WTC11 (cell line): Measurements from ENCODE around the gene SDC4. TPM values are rescaled to one million over a fixed set of nuclear protein-coding genes. Genes with fewer than 3 reads are reported as not detected.

Experiments used
- ATAC-seq: fragments of 200-7000 bp; cut with Tn5 transposase; 2 replicates; pipeline ENCODE4 v1.10.0; 2021; ENCODE audit warnings: mild to moderate bottlenecking, moderate library complexity
- CTCF ChIA-PET: fragments of 300-600 bp; sonication (Branson Sonifier 250); formaldehyde crosslinking; loops from one replicate; lab custom pipeline; 2021; ENCODE audit warnings: antibody characterized with exemption; lab: Charles Lee
- POLR2A ChIA-PET: fragments of 350-600 bp; sonication (Branson Sonifier 250); formaldehyde crosslinking; loops from one replicate; lab custom pipeline; 2021; ENCODE audit warnings: antibody characterized with exemption; lab: Charles Lee
- DNase-seq: peaks from one replicate; pipeline ENCODE4 v3.0.0; 2021; ENCODE audit warnings: low spot score
- H3K27ac Mint-ChIP-seq: 2 replicates; pipeline ENCODE4 v1.8.0; 2021; ENCODE audit warnings: mixed read lengths
- H3K27me3 Mint-ChIP-seq: 2 replicates; pipeline ENCODE4 v1.8.0; 2021; ENCODE audit warnings: low read depth, mild to moderate bottlenecking, moderate library complexity, mixed read lengths
- H3K36me3 Mint-ChIP-seq: 2 replicates; pipeline ENCODE4 v1.8.0; 2021; ENCODE audit warnings: mixed read lengths
- H3K4me1 Mint-ChIP-seq: 2 replicates; pipeline ENCODE4 v1.8.0; 2022; ENCODE audit warnings: mixed read lengths
- H3K4me3 Mint-ChIP-seq: 2 replicates; pipeline ENCODE4 v1.8.0; 2021; ENCODE audit warnings: mild to moderate bottlenecking, moderate library complexity, mixed read lengths
- H3K9me3 Mint-ChIP-seq: 2 replicates; pipeline ENCODE4 v1.8.0; 2021; ENCODE audit warnings: mixed read lengths
- AR ChIP-seq: fragments of 250-450 bp; sonication (Bioruptor Pico); IDR thresholded peaks from 2 replicates; pipeline ENCODE4 v1.9.0; 2021; ENCODE audit warnings: mild to moderate bottlenecking
- ATF2 ChIP-seq: sonication (generic); formaldehyde crosslinking; IDR thresholded peaks from 2 replicates; pipeline ENCODE4 v1.8.1; 2022; ENCODE audit warnings: low read depth, missing genetic modification reagents, borderline replicate concordance
- FOXK1 ChIP-seq: sonication (generic); formaldehyde crosslinking; IDR thresholded peaks from 2 replicates; pipeline ENCODE4 v1.8.0; 2022; ENCODE audit warnings: mild to moderate bottlenecking, moderate library complexity, missing genetic modification reagents
- FOXP4 ChIP-seq: sonication (generic); formaldehyde crosslinking; IDR thresholded peaks from 2 replicates; pipeline ENCODE4 v1.8.0; 2022; ENCODE audit warnings: mild to moderate bottlenecking, missing genetic modification reagents
- GRHL2 ChIP-seq: fragments of 250-450 bp; sonication (Bioruptor Pico); IDR thresholded peaks from 2 replicates; pipeline ENCODE4 v1.8.0; 2022; ENCODE audit warnings: mild to moderate bottlenecking, moderate library complexity; ENCODE audit not compliant: insufficient replicate concordance, severe bottlenecking
- IRF1 ChIP-seq: sonication (generic); formaldehyde crosslinking; IDR thresholded peaks from 2 replicates; pipeline ENCODE4 v1.8.0; 2023; ENCODE audit warnings: missing genetic modification reagents
- IRF2 ChIP-seq: sonication (generic); formaldehyde crosslinking; IDR thresholded peaks from 2 replicates; pipeline ENCODE4 v1.8.0; 2022; ENCODE audit warnings: low read depth, missing genetic modification reagents, borderline replicate concordance
- JAZF1 ChIP-seq: fragments of 250-450 bp; sonication (Bioruptor Pico); IDR thresholded peaks from 2 replicates; pipeline ENCODE4 v1.9.0; 2021; ENCODE audit warnings: moderate library complexity, mild to moderate bottlenecking, inconsistent platforms
- MYBL2 ChIP-seq: sonication (generic); formaldehyde crosslinking; IDR thresholded peaks from 2 replicates; pipeline ENCODE4 v1.8.1; 2023; ENCODE audit warnings: mild to moderate bottlenecking, moderate library complexity, missing genetic modification reagents
- NFE2L1 ChIP-seq: sonication (generic); formaldehyde crosslinking; IDR thresholded peaks from 2 replicates; pipeline ENCODE4 v1.8.1; 2023; ENCODE audit warnings: missing genetic modification reagents
- NR2C2 ChIP-seq: sonication (generic); formaldehyde crosslinking; IDR thresholded peaks from 2 replicates; pipeline ENCODE4 v1.8.0; 2022; ENCODE audit warnings: mild to moderate bottlenecking, missing genetic modification reagents
- PRRX2 ChIP-seq: fragments of 250-450 bp; sonication (Bioruptor Pico); IDR thresholded peaks from 2 replicates; pipeline ENCODE4 v1.8.0; 2021; ENCODE audit warnings: mild to moderate bottlenecking
- SOX15 ChIP-seq: fragments of 250-450 bp; sonication (Bioruptor Pico); IDR thresholded peaks from 2 replicates; pipeline ENCODE4 v1.9.0; 2021; ENCODE audit warnings: mild to moderate bottlenecking
- ZBTB43 ChIP-seq: sonication (generic); formaldehyde crosslinking; IDR thresholded peaks from 2 replicates; pipeline ENCODE4 v1.8.1; 2023; ENCODE audit warnings: mild to moderate bottlenecking, missing genetic modification reagents
- ZNF138 ChIP-seq: sonication (generic); formaldehyde crosslinking; conservative IDR thresholded peaks from 2 replicates; pipeline ENCODE4 v1.8.1; 2022; ENCODE audit warnings: mild to moderate bottlenecking, moderate library complexity, missing genetic modification reagents
- ZNF219 ChIP-seq: sonication (generic); formaldehyde crosslinking; IDR thresholded peaks from 2 replicates; pipeline ENCODE4 v1.8.0; 2023; ENCODE audit warnings: missing genetic modification reagents, mild to moderate bottlenecking, borderline replicate concordance
- ZNF263 ChIP-seq: sonication (generic); formaldehyde crosslinking; IDR thresholded peaks from 2 replicates; pipeline ENCODE4 v1.8.1; 2022; ENCODE audit warnings: low read depth, mild to moderate bottlenecking, moderate library complexity, missing genetic modification reagents
- ZNF281 ChIP-seq: sonication (generic); formaldehyde crosslinking; IDR thresholded peaks from 2 replicates; pipeline ENCODE4 v1.8.0; 2023; ENCODE audit warnings: mild to moderate bottlenecking, missing genetic modification reagents
- ZNF416 ChIP-seq: fragments of 250-450 bp; sonication (Bioruptor Pico); IDR thresholded peaks from 2 replicates; pipeline ENCODE4 v1.9.0; 2021; ENCODE audit warnings: mild to moderate bottlenecking, inconsistent platforms
- ZNF425 ChIP-seq: fragments of 250-450 bp; sonication (Bioruptor Pico); conservative IDR thresholded peaks from 2 replicates; pipeline ENCODE4 v1.9.0; 2021; ENCODE audit warnings: mild to moderate bottlenecking
- ZNF671 ChIP-seq: fragments of 250-450 bp; sonication (Bioruptor Pico); IDR thresholded peaks from 2 replicates; pipeline ENCODE4 v1.8.0; 2021; ENCODE audit warnings: mild to moderate bottlenecking
- ZSCAN18 ChIP-seq: fragments of 250-450 bp; sonication (Bioruptor Pico); IDR thresholded peaks from 2 replicates; pipeline ENCODE4 v2.1.2; 2022; ENCODE audit warnings: mild to moderate bottlenecking, moderate library complexity
- total RNA-seq: library from RNA; stranded (reverse); gene quantifications from 3 replicates; pipeline ENCODE4 v1.2.3, GENCODE V29; 2021

Gene SDC4
- total RNA-seq, 1 experiment from 2014 or later: 64.0 TPM

- TF ChIP-seq ZSCAN18 (CRISPR knock-in tag) (no peak), IRF1 (no peak), ZNF416 (no peak), ZNF281 (no peak), FOXP4 (CRISPR knock-in tag) (no peak), ATF2 (CRISPR knock-in tag) (no peak), MYBL2 (no peak), IRF2 (CRISPR knock-in tag) (no peak), NFE2L1 (no peak), GRHL2 (CRISPR knock-in tag) (no peak), ZNF263 (CRISPR knock-in tag) (no peak), ZNF138 (no peak)
Measured at GRCh38 chr20:45309075-45309474, 39.1 kb downstream of the SDC4 start (continued).

GRCh38 chr20:45308117-45308778, 40.0 kb downstream of the SDC4 start, which contains the start of gene MATN4:
TSS of gene MATN4 (minus strand) at chr20:45308299. CDS start at chr20:45305582, 2,717 bp downstream.
- peak; percentile 64 for ATAC-seq
- CTCF ChIA-PET: interaction anchor here (0.7 to 4.0 kb wide), 25 partner anchors 11 to 463 kb away, joined by 3 to 61 read pairs (median 4); partner anchors contain the start of genes PIGT and SYS1
- peaks cover 39% of the 10 kb centered on the region for H3K27me3 Mint-ChIP-seq
- H3K9me3 Mint-ChIP-seq: no peaks in the 10 kb centered on the region
- DNase-seq: peak; percentile 59
- peaks cover 27% of the 10 kb centered on the region for H3K4me1 Mint-ChIP-seq
- POLR2A ChIA-PET: no interaction called here
- 0 out of 2 replicates have a peak within 1 kb of the TSS, but pooled peaks have one; percentile 22 for H3K4me3 Mint-ChIP-seq
- no peaks in the 10 kb centered on the region for H3K36me3 Mint-ChIP-seq
- H3K27ac Mint-ChIP-seq: no peak within 1 kb of the TSS
- TF ChIP-seq ZBTB43 (CRISPR knock-in tag) (no peak), NR2C2 (no peak), SOX15 (no peak), JAZF1 (CRISPR knock-in tag) (no peak), ZNF219 (no peak), ZNF425 (CRISPR knock-in tag) (no peak), PRRX2 (CRISPR knock-in tag) (no peak), AR (no peak), ZNF671 (CRISPR knock-in tag) (no peak), FOXK1 (CRISPR knock-in tag) (no peak)
